Neuron (in vitro differentiated cells): Measurements from ENCODE around the gene KRTAP5-6.
"Not testable (repeated sequence)": the region's sequence is repeated elsewhere in the genome, so short reads cannot be mapped to it uniquely, and the experiment has no call there.

Source experiments
- H2AFZ ChIP-seq: one replicate; pipeline ENCODE4 v1.6.1; 2013; ENCODE audit warnings: low read depth, mild to moderate bottlenecking, inconsistent platforms, low read length, moderate library complexity
- H3K27me3 ChIP-seq: one replicate; pipeline ENCODE4 v1.6.1; 2013; ENCODE audit warnings: low read length; ENCODE audit not compliant: insufficient read depth
- H3K36me3 ChIP-seq: one replicate; pipeline ENCODE4 v1.6.1; 2013; ENCODE audit warnings: low read length; ENCODE audit not compliant: insufficient read depth
- H3K4me1 ChIP-seq: one replicate; pipeline ENCODE4 v1.6.1; 2013; ENCODE audit warnings: low read length; ENCODE audit not compliant: insufficient read depth
- H3K4me3 ChIP-seq: 2 replicates; pipeline ENCODE4 v1.5.1; 2013; ENCODE audit warnings: mild to moderate bottlenecking, low read length, moderate library complexity
- H3K9me3 ChIP-seq: one replicate; pipeline ENCODE4 v1.6.1; 2013; ENCODE audit warnings: low read length

The KRTAP5-6 gene

GRCh38 chr11:1682225-1682905 is 14.6 kb upstream of the KRTAP5-6 start:
- Histone ChIP-seq H3K4me1 (no peaks in the 10 kb centered on the region), H3K36me3 (no peaks in the 10 kb centered on the region), H2AFZ (no peak overlapping the region)

GRCh38 chr11:1683216-1683615 is 13.8 kb upstream of the KRTAP5-6 start:
- H3K4me3 ChIP-seq, H3K9me3 ChIP-seq, H3K27me3 ChIP-seq, H3K36me3 ChIP-seq, H2AFZ ChIP-seq, H3K4me1 ChIP-seq: not testable (repeated sequence)

More at GRCh38 chr11:1682225-1682905, 14.6 kb upstream of the KRTAP5-6 start:
- no peaks in the 10 kb centered on the region for H3K9me3 ChIP-seq
- peaks cover 7% of the 10 kb centered on the region for H3K27me3 ChIP-seq
- H3K4me3 ChIP-seq, result no peak overlapping the region

- H3K9me3 ChIP-seq, H2AFZ ChIP-seq, H3K4me1 ChIP-seq, H3K4me3 ChIP-seq, H3K36me3 ChIP-seq, H3K27me3 ChIP-seq: not testable (repeated sequence)
Observed at GRCh38 chr11:1683904-1684572, 13.0 kb upstream of the KRTAP5-6 start.

GRCh38 chr11:1684886-1685874 is 11.8 kb upstream of the KRTAP5-6 start:
- H3K4me3 ChIP-seq, H3K9me3 ChIP-seq, H3K36me3 ChIP-seq, H2AFZ ChIP-seq, H3K4me1 ChIP-seq: not testable (repeated sequence)
- peaks cover 11% of the 10 kb centered on the region for H3K27me3 ChIP-seq

- not testable (repeated sequence) for H3K36me3 ChIP-seq, H3K9me3 ChIP-seq, H3K4me3 ChIP-seq, H2AFZ ChIP-seq, H3K4me1 ChIP-seq
- H3K27me3 ChIP-seq, result peaks cover 20% of the 10 kb centered on the region
Observed at GRCh38 chr11:1686220-1686619, 10.8 kb upstream of the KRTAP5-6 start.

DNA sequence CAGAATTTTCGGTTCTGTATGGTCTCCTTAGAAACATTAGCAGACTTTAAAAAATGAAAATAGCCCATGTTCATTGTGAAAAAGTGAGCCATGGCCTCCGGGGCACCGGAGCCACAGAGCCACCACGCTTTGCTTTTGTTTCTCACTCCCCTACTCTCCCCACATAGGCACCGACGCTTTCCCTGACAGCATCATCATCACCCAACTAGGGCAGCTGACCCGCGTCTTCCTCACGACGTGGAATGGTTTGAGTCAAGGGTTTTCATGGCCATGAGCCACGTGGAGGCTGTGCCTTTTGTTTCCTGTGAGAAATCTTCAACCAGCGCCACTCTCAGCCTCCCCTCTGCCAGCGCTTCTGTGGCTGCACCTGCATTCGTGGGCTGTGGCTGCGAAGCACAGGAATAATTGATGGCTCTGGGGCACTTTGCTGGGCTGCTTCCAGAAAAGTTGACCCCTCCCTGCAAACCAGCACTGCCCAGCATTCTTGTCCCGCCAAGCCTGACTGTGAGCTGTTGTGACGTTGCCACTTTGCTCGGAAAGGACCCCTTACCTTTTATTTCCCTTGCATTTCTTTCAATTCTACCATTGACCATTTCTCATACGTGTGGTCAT is 8.6 kb upstream of the KRTAP5-6 start:
- H3K9me3 ChIP-seq, H3K4me1 ChIP-seq, H3K36me3 ChIP-seq, H2AFZ ChIP-seq, H3K4me3 ChIP-seq: not testable (repeated sequence)
- peaks cover 27% of the 10 kb centered on the region for H3K27me3 ChIP-seq

GRCh38 chr11:1689250-1690166 is 7.5 kb upstream of the KRTAP5-6 start:
- H3K4me3 ChIP-seq, H2AFZ ChIP-seq, H3K4me1 ChIP-seq, H3K9me3 ChIP-seq, H3K36me3 ChIP-seq: not testable (repeated sequence)
- peaks cover 27% of the 10 kb centered on the region for H3K27me3 ChIP-seq

DNA sequence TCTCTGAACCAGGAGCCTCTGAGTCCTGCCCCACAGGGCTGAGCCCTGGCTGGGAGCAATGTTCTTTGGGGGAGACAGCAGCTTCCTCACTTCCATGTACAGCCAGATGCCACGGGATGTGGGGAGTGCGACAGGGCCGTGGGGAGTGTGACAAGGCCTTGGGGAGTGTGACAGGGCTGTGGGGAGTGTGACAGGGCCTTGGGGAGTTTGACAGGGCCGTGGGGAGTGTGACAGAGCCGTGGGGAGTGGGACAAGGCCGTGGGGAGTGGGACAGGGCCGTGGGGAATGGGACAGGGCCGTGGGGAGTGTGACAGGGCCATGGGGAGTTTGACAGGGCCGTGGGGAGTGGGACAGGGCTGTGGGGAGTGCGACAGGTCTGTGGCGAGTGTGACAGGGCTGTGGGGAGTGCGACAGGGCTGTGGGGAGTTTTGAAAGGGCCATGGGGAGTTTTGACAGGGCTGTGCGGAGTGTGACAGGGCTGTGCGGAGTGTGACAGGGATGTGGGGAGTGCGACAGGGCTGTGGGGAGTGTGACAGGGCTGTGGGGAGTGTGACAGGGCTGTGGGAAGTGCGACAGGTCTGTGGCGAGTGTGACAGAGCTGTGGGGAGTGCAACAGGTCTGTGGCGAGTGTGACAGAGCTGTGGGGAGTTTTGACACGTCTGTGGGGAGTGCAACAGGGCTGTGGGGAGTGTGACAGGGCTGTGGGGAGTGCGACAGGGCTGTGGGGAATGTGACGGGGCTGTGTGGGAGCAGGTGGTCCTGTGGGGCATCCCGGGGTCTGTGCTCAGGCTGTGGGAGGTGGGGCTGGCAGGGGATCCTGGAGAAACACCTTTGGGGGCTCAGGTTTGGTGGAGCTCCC is 6.6 kb upstream of the KRTAP5-6 start:
- no peaks in the 10 kb centered on the region for H3K36me3 ChIP-seq
- peaks cover 6% of the 10 kb centered on the region for H3K4me1 ChIP-seq
- H2AFZ ChIP-seq, result no peak overlapping the region
- no peaks in the 10 kb centered on the region for H3K9me3 ChIP-seq
- H3K27me3 ChIP-seq, result peaks cover 27% of the 10 kb centered on the region
- H3K4me3 ChIP-seq, result no peak overlapping the region

- Histone ChIP-seq H3K4me3 (no peak overlapping the region), H2AFZ (no peak overlapping the region), H3K36me3 (no peaks in the 10 kb centered on the region), H3K27me3 (peaks cover 27% of the 10 kb centered on the region), H3K9me3 (no peaks in the 10 kb centered on the region), H3K4me1 (peaks cover 6% of the 10 kb centered on the region)
Observed at GRCh38 chr11:1691026-1691877, 5.7 kb upstream of the KRTAP5-6 start.

DNA sequence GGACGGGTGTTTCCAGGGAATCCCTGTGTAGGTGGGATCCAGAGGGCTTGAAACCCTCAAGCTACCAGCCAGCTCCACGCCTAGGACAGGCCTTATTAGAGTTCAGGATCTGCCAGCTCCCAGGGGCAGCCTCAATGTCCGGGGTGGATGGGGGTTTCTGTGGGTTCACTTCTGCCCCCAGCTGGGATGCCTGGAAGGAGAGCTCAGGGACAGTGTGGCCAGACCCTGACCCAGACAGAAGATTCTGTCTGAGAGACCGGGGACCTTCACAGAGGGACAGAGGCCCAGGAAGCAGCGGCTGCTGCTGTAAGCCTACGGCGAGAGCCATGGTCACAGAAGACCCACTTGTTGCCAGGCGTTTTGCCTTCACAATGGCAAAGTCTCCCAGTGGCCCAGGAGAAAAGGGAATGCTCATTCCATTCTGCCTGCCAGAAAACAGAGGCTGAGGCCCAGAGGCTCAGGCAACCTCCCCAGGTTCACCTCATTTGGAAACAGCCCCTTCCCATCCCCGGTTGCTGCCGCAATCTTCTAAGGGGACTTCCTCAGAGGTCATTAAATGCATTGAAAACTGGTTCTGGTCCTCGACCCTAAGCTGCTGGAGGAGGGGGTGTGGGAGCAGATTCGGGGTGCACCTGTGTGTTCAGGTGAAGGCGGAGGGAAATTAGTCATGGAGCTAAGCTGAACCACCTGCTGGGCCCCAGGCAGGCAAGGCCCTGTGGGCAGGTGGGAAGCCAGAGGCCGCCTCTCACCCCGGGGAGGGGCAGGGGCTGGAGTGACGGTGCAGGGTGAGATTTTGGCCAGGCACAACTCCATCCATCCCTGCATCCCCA is 4.9 kb upstream of the KRTAP5-6 start:
- Histone ChIP-seq H3K27me3 (peaks cover 27% of the 10 kb centered on the region), H3K9me3 (no peaks in the 10 kb centered on the region), H3K4me3 (no peak overlapping the region), H3K36me3 (no peaks in the 10 kb centered on the region), H2AFZ (no peak overlapping the region), H3K4me1 (peaks cover 6% of the 10 kb centered on the region)
